Stimulated activated naive CD4-positive, alpha-beta T cell treated with Interleukin-2 at 50 U/mL for 16 hours (primary cell): Measurements from ENCODE around the gene NOP56.
A peak's percentile ranks its signal among the peaks of the same experiment; 100 is the strongest.
"Not testable (repeated sequence)": the region's sequence is repeated elsewhere in the genome, so short reads cannot be mapped to it uniquely, and the experiment has no call there.

Experiments used
- DNase-seq: peaks from one replicate; lab custom pipeline; 2025; lab: John Stamatoyannopoulos, UW

The NOP56 gene

GRCh38 chr20:2640899-2641298, 11.5 kb upstream of the NOP56 start:
- no peak for DNase-seq

DNA sequence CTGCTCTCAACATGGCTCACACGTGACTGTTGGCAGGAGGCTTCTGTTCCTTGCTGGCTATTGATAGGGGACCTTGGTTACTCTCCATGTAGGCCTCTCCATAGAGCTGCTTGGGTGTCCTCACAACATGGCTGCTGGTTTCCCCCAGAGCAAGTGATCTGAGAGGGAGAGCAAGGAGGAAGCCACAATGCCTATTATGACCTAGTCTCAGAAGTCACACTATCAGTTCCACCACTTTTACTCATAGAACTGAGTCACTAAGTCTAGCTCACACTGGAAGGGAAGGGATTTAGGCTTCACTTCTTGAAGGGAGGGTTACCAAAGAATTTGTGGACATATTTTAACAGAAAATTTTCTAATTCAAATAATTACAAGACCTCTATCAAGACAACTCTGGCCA, 8.7 kb upstream of the NOP56 start:
- no peak for DNase-seq

DNA sequence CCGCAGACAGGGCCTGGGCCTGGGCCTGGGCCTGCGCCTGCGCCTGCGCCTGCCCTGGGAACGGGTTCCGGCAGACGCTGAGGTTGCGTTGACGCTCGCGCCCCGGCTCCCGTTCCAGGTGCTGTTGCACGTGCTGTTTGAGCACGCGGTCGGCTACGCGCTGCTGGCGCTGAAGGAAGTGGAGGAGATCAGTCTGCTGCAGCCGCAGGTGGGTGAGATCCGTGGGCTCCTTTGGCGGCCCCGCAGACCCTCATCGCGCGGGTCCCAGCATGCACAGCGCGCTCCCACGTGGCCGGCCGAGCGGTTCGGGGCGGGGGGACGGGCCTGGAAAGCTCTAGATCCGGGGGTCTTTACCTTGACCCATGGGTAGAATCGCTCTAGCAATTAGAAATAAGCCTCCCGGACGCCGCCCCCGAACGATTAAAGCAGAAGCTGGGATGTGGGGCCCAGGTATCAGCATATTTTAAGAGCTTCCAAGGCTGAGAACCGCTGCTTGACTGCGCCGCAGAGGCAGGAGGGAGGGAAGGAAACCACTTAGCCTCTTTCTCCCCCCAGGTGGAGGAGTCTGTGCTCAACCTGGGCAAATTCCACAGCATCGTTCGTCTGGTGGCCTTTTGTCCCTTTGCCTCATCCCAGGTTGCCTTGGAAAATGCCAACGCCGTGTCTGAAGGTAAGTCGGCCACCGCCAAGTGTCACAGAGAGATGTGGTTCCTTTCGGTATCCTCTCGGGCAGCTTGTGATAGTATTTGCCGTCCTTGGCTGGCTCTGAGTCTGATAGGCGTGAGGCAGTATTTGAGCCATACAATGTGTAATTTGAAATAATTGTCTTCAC, 508 bp downstream of the NOP56 start:
- peak; percentile 73 for DNase-seq

DNA sequence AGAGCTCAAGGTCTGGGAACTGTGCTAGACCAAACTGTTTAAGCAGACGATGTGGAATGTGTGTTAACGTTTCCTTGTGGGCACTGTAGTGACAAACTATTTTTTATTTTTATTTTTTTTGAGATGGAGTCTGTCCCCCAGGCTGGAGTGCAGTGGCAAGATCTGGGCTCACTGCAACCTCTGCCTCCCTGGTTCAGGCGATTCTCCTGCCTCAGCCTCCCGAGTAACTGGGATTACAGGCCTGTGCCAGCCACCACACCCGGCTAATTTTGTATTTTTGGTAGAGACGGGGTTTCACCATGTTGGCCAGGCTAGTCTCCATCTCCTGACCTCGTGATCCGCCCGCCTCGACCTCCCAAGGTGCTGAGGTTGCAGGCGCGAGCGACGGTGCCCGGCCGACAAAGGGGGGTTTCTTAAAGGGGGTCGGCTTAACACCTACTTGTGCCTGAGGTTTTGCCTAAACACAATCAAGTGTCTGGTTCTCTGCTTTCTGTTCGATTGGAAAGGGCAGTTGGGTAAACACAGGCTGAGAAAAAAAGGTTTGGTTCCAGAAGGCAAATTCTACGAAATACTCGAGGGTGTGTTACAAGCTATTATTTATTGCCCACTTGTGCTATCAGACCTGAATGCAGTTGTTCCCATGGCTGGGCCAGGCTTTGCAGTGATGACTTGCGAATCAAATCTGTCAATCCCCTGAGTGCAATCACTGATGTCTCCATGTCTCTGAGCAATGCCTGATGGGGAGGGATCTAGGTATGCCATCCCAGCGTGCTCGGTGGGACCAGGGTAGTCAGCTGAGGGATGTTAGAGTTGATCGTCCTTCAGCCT, 1.3 kb downstream of the NOP56 start:
- DNase-seq = no peak

DNA sequence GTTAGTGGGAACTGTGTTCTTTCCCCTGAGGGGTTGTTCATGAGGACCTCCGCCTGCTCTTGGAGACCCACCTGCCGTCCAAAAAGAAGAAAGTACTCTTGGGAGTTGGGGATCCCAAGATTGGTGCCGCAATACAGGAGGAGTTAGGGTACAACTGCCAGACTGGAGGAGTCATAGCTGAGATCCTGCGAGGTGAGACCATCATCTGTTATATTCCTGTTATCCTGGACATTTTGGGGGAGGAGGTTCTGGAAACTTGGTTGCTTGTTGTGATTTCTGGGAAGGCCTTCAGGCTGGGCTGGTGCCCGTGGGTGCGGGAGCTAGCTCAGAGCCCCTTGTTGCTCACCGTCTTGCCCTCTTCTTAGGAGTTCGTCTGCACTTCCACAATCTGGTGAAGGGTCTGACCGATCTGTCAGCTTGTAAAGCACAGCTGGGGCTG, 2.0 kb downstream of the NOP56 start:
- no peak for DNase-seq

GRCh38 chr20:2654831-2655230, 2.4 kb downstream of the NOP56 start:
- no peak for DNase-seq

GRCh38 chr20:2655331-2656116, 3.1 kb downstream of the NOP56 start:
- no peak for DNase-seq

GRCh38 chr20:2656471-2657117, 4.2 kb downstream of the NOP56 start:
- DNase-seq = no peak

- no peak for DNase-seq
These were observed 4.8 kb downstream of the NOP56 start for GRCh38 chr20:2657241-2657640.

DNA sequence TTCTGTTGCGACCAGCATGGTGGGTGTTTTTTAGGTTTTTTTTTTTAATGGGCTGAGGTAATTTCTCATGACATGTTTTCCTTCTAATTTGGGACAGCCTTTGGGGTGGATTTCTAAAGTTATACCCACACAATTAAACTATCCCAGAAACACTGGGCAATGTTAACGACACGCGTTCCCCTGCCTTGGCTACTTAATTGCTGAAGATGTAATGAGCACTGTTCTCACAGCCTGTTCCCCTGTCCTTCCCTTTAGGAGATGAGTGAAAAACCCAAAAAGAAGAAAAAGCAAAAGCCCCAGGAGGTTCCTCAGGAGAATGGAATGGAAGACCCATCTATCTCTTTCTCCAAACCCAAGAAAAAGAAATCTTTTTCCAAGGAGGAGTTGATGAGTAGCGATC, 5.2 kb downstream of the NOP56 start:
- DNase-seq = no peak

GRCh38 chr20:2658414-2659354, 6.3 kb downstream of the NOP56 start:
- no peak for DNase-seq

DNA sequence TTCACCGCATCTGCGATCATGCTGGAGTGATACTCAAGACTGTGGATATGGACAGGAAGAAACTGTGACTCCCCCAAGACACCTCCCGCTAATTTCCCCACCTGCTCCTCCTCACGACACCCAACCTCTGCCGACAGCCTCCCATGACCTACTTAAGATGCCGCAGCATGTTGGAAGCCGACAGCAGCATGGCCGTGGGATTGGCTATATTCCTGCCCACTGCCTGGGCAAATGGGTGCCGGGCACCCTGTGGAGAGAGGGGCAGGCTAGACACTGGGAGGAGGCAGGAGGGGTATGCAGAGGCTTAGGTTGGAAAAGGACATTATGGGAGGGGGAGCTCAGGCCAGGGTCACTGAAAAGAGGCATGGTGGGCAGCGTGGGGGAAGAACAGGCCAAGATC, 7.1 kb downstream of the NOP56 start:
- no peak for DNase-seq

- DNase-seq = no peak
These were observed 11.0 kb downstream of the NOP56 start for GRCh38 chr20:2663364-2663886.

DNA sequence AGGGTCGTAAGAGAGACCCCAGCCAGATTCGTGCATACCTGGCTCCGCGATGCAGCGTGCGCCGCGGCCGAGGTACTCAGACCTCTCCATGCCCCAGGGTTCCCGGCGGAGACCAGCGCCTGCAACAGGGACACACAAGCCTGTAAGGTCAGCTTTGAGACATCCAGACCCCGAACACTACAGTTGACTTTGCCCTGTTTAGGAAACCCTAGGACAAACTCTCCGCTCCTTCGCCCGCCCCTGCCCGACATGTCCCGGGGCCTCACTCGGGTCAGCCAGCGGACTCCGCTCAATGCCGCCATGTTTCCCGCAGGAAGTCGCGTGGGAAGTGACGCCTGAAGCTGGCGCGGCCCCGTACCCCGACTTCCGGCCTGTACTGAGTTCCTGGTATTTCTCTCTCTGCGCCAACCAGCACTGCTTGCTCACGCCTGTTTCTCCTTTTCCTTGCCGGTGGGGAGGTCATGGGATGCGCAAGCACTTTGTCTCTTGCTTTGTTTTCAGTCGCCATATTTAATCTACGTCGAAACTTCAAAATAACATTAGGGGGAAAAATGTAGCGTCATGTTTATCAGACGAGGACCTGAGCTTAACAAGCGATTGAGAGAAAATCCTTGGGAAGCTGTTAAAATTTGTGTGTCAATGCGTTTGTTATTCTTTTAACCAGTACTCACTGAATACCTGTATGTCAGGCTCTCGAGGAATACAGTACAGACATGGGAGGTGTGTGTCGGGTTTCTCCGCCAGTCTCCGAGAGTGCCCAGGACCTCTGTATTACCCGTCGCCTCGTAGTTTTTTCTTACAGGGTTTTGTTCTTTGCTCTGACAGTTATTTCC, 11.7 kb downstream of the NOP56 start, which contains the start of gene IDH3B:
TSS of gene IDH3B (minus strand) at position 330 of the 833 bp plus-strand sequence. CDS start at position 302, 28 bp downstream.
- peak; percentile 91 for DNase-seq

GRCh38 chr20:2671977-2672376, 19.5 kb downstream of the NOP56 start:
- no peak for DNase-seq

DNA sequence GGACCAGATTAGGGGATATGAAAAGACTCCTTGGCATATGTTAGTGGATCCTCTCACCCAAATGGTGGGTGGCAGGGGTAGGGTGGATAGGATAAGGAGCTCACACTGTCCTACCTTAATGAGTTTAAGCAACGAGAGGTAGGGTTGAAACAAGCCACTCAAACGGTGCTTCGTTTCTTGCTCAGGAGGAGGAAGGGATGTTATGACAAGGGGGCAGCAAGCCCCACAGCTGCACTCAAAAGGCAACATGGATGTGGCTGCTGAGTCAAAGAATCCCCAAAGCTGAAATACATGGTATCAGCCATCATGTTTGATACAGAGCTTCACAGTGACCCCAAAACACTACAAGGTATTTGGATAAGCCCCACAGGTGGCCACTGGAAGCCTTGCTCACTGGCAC, 20.0 kb downstream of the NOP56 start:
- no peak for DNase-seq

DNA sequence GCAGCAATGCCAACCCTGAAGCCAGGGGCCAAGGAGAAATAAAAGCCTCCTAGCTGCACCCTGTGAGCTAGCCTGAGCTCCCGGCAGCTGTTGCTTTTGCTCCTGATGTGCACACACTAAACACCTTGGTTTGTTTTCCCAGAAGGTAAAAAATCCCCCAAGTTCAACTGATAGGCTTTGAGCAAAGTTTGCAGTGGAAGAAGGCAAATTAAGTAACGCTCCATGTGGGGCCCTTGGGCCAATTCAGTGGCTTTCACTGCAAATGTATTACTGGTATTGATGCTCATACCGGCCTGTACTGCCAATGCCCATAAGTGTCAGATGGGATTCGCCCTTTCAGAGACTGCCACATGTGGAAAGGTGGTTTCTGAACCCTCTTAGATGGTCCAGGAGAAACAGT, 21.0 kb downstream of the NOP56 start:
- no peak for DNase-seq

DNA sequence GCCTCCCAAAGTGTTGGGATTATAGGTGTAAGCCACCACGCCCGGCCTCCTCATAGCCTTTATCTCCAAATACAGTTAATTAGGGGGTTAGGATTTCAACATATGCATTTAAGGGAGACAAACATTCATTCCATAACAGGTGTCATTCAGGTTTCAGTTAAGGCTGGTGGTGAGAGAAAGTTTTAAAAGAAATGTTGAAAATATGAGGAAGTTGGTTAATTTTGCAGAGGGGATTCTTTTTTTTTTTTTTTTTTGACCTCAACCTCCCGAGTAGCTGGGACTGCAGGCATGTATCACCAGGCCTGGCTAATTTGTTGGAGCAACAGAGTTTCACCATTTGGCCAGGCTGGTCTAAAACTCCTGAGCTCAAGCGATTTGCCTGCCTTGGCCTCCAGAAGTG, 27.6 kb downstream of the NOP56 start:
- DNase-seq = no peak

DNA sequence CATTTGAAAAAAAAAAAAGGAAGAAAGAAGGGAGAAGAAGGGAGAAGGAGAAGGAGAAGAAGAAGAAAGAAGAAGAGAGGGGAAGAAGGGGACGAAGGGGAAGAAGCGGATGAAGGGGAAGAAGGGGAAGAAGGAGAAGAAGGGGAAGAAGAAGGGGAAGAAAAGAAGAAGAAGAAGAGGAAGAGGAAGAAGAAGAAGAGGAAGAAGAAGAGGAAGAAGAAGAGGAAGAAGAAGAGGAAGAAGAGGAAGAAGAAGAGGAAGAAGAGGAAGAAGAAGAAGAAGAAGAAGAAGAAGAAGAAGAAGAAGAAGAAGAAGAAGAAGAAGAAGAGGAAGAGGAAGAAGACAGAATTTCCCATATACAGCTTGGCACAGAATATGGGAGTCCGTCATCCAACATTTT, 29.6 kb downstream of the NOP56 start:
- DNase-seq = not testable (repeated sequence)
